Astrocyte of the spinal cord (primary cell): Measurements from ENCODE around the gene B3GLCT.

Source experiments
- DNase-seq: peaks from one replicate; pipeline ENCODE4 v3.0.0; 2011; ENCODE audit warnings: low read depth, low spot score
- H3K4me3 ChIP-seq: 2 replicates; pipeline ENCODE4 v1.5.1; 2011; ENCODE audit warnings: low read depth, mild to moderate bottlenecking, low read length, moderate library complexity
- CTCF ChIP-seq: IDR thresholded peaks from 2 replicates; pipeline ENCODE4 v1.5.1; 2012; ENCODE audit warnings: low read depth, mild to moderate bottlenecking, low read length, inconsistent platforms
- in situ Hi-C: cut with HindIII; loops from 2 replicates; pipeline ENCODE4 v1.10.0; 2017; ENCODE audit warnings: low sequenced_read_pairs

Gene B3GLCT

DNA sequence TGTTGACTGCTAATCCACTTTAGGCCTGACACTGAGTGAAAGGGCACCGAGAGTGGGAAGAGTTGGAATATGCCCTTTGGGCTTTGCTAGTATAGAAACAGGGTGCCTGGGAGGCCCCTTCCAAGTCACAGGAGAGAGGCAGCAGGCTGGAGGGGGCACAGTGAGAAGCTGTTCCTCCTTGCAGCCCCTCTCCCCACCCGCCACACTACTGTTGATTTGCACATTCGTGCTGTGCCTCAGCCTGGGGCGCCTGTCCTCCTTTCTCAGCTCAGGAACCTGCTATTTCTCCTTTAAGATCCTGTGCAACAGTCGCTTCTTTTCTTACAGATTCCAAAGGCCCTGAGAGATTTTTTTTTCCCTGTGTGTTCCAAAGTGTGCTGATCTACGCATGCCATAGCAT, 2.8 kb upstream of the B3GLCT start:
- no peak for TF ChIP-seq CTCF
- in situ Hi-C loops = no loop called here
- DNase-seq = no peak
- H3K4me3 ChIP-seq = no peak overlapping the region

- no peak overlapping the region for H3K4me3 ChIP-seq
- in situ Hi-C loops = no loop called here
- no peak for DNase-seq
- no peak for TF ChIP-seq CTCF
These were observed 1.3 kb upstream of the B3GLCT start for GRCh38 chr13:31198519-31198918.

- DNase-seq = no peak
- in situ Hi-C loops = no loop called here
- H3K4me3 ChIP-seq = peak overlapping the region; percentile 39
- TF ChIP-seq CTCF = no peak
These were observed 287 bp upstream of the B3GLCT start for GRCh38 chr13:31199527-31199848.

DNA sequence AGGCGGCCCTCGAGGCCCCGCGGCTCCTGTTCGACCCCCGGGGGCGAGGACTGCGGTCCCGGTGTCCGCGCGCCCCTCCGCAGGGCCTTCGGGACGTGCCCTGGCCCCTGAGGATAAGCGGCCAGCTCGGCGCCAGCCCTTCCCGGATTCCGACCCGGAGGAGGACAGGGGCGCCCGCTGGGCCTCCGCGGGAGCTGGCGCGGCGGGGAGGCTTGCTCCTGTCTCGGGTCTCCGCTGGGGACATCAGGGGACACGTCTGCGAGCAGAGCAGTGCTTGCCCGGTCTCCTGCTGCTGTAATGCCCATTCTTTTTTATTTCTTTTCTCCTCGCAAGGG, 829 bp downstream of the B3GLCT start:
- TF ChIP-seq CTCF = no peak
- in situ Hi-C loops = no loop called here
- H3K4me3 ChIP-seq = peak overlapping the region; percentile 55
- peak; percentile 21 for DNase-seq

DNA sequence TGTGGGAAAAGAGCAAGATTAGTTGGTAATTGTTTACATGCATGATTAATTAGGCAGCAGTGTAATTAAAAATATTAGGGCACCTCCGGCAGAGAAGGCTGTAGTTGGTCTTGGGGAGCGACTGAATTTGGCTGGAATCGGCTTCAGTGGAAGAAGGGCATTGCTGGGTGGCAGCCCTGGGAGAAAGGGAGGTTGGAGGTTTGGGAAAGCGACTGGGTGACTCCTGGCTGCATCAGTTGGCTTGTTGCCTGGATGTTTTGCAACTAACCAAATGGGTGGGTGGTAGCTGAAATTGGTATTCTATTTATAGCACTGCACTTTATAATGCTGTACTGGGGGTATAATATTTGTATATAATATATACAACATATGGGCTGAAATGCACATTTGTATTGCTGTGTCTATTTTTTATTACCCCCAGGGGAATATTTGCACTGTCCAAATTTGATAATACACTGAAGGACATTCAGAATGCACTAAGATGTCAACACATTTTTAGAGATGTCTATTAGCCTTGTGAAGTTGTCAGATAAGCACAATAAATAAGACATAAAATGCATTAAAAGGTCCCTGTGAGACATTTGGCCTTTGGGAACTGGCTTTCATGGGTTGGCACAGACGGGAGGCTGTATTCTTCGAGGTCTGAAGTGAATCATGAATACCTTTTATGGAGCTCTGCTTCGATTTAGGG, 1.7 kb downstream of the B3GLCT start:
- no peak for DNase-seq
- TF ChIP-seq CTCF = no peak
- H3K4me3 ChIP-seq = peak overlapping the region; percentile 55
- in situ Hi-C loops = no loop called here

DNA sequence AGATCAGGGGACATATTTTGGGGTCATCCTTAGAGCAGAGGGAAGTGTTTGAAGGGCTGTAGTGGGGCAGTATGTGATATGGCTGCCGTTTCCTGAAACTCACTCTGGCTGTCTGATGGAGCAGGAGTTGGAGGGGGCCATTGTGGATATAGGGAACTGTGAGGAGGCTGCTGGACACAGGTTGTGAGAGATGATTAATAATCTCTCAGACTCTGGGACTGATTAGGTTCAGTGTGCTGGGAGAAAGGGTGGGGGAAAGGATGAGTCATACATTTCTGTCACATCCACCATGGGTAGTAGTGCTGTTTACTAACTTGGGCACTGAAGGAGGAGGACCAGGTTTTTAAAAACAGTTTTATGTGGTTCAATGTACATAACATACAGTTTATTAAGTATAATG, 4.8 kb downstream of the B3GLCT start:
- no peak overlapping the region for H3K4me3 ChIP-seq
- in situ Hi-C loops = no loop called here
- peak; percentile 43 for DNase-seq
- no peak for TF ChIP-seq CTCF
